ENCODE results near the gene IBTK. TPM values are rescaled to one million over a fixed set of nuclear protein-coding genes. Genes with fewer than 3 reads are reported as not detected.

IBTK gene
- total RNA-seq, 1 donor from 2014 or later: 24.8 TPM

- no peak for TF ChIP-seq CTCF (IDR thresholded peaks at IDR 0.05; ENCODE audit: unreplicated experiment)
- Mint-ChIP-seq H3K36me3 (ENCODE audit: low read depth, unreplicated experiment) (peaks cover 11% of the 10 kb centered on the region), H3K27ac (ENCODE audit: unreplicated experiment) (no peak overlapping the region), H3K4me3 (ENCODE audit: unreplicated experiment) (no peak overlapping the region), H3K9me3 (ENCODE audit: unreplicated experiment) (no peaks in the 10 kb centered on the region), H3K4me1 (ENCODE audit: unreplicated experiment) (no peaks in the 10 kb centered on the region), H3K27me3 (ENCODE audit: unreplicated experiment) (no peaks in the 10 kb centered on the region)
- no peak for DNase-seq (ENCODE audit: low spot score)
Observed at GRCh38 chr6:82179415-82179814, 68.1 kb downstream of the IBTK start.

- peaks cover 11% of the 10 kb centered on the region for H3K36me3 Mint-ChIP-seq (ENCODE audit: low read depth, unreplicated experiment)
- H3K4me1 Mint-ChIP-seq (ENCODE audit: unreplicated experiment): no peaks in the 10 kb centered on the region
- no peak overlapping the region for H3K4me3 Mint-ChIP-seq (ENCODE audit: unreplicated experiment)
- H3K27me3 Mint-ChIP-seq (ENCODE audit: unreplicated experiment): no peaks in the 10 kb centered on the region
- no peak for DNase-seq (ENCODE audit: low spot score)
- H3K27ac Mint-ChIP-seq (ENCODE audit: unreplicated experiment): no peak overlapping the region
- H3K9me3 Mint-ChIP-seq (ENCODE audit: unreplicated experiment): no peaks in the 10 kb centered on the region
- no peak for TF ChIP-seq CTCF (IDR thresholded peaks at IDR 0.05; ENCODE audit: unreplicated experiment)
Observed at GRCh38 chr6:82178759-82179112, 68.8 kb downstream of the IBTK start.

- Mint-ChIP-seq H3K4me3 (ENCODE audit: unreplicated experiment) (no peak overlapping the region), H3K36me3 (ENCODE audit: low read depth, unreplicated experiment) (peaks cover 11% of the 10 kb centered on the region), H3K9me3 (ENCODE audit: unreplicated experiment) (no peaks in the 10 kb centered on the region), H3K27ac (ENCODE audit: unreplicated experiment) (no peak overlapping the region), H3K4me1 (ENCODE audit: unreplicated experiment) (no peaks in the 10 kb centered on the region), H3K27me3 (ENCODE audit: unreplicated experiment) (no peaks in the 10 kb centered on the region)
- no peak for DNase-seq (ENCODE audit: low spot score)
- no peak for TF ChIP-seq CTCF (IDR thresholded peaks at IDR 0.05; ENCODE audit: unreplicated experiment)
Observed at GRCh38 chr6:82178077-82178758, 69.3 kb downstream of the IBTK start.

- TF ChIP-seq CTCF (IDR thresholded peaks at IDR 0.05; ENCODE audit: unreplicated experiment): no peak
- H3K36me3 Mint-ChIP-seq (ENCODE audit: low read depth, unreplicated experiment): peaks cover 16% of the 10 kb centered on the region
- no peak overlapping the region for H3K4me3 Mint-ChIP-seq (ENCODE audit: unreplicated experiment)
- no peaks in the 10 kb centered on the region for H3K9me3 Mint-ChIP-seq (ENCODE audit: unreplicated experiment)
- peaks cover 2% of the 10 kb centered on the region for H3K4me1 Mint-ChIP-seq (ENCODE audit: unreplicated experiment)
- no peaks in the 10 kb centered on the region for H3K27me3 Mint-ChIP-seq (ENCODE audit: unreplicated experiment)
- no peak for DNase-seq (ENCODE audit: low spot score)
- H3K27ac Mint-ChIP-seq (ENCODE audit: unreplicated experiment): no peak overlapping the region
Observed at GRCh38 chr6:82176616-82177015, 70.9 kb downstream of the IBTK start.

- no peaks in the 10 kb centered on the region for H3K9me3 Mint-ChIP-seq (ENCODE audit: unreplicated experiment)
- H3K4me1 Mint-ChIP-seq (ENCODE audit: unreplicated experiment): peaks cover 4% of the 10 kb centered on the region
- H3K36me3 Mint-ChIP-seq (ENCODE audit: low read depth, unreplicated experiment): peaks cover 10% of the 10 kb centered on the region
- H3K27me3 Mint-ChIP-seq (ENCODE audit: unreplicated experiment): no peaks in the 10 kb centered on the region
- no peak overlapping the region for H3K4me3 Mint-ChIP-seq (ENCODE audit: unreplicated experiment)
- no peak for DNase-seq (ENCODE audit: low spot score)
- H3K27ac Mint-ChIP-seq (ENCODE audit: unreplicated experiment): no peak overlapping the region
- no peak for TF ChIP-seq CTCF (IDR thresholded peaks at IDR 0.05; ENCODE audit: unreplicated experiment)
Observed at GRCh38 chr6:82172594-82172993, 75.0 kb downstream of the IBTK start.

Data from endothelial cell (in vitro differentiated cells).